Activated T-cell treated with anti-CD3 and anti-CD28 coated beads, Interleukin-2, amount 50 U/mL, for 48 hours (primary cell): ENCODE measurements around the gene RFX5.
"Not testable (repeated sequence)": the region's sequence is repeated elsewhere in the genome, so short reads cannot be mapped to it uniquely, and the experiment has no call there.

Experiments used
- DNase-seq, 2 experiments: peaks; one replicate each; pipeline ENCODE4 v3.0.0-alpha.2; 2020

Gene RFX5

DNA sequence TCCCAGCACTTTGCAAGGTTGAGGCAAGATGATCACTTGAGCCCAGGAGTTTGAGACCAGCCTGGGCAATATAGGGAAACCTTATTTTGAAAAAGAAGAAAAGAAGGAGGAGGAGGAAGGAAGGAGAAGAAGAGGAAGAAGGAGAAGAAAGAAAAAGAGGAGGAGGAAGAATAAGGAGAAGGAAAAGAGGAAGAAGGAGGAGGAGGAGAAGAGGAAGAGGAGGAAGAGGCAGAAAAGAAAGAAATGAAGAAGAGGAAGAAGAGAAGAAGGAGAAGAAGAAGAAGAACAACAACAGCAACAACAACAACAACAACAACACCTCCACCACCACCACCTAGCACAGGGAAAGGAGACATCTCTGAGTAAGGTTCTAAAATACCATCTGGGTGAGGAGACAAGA is 14.8 kb upstream of the RFX5 start:
- DNase-seq = no peak

DNA sequence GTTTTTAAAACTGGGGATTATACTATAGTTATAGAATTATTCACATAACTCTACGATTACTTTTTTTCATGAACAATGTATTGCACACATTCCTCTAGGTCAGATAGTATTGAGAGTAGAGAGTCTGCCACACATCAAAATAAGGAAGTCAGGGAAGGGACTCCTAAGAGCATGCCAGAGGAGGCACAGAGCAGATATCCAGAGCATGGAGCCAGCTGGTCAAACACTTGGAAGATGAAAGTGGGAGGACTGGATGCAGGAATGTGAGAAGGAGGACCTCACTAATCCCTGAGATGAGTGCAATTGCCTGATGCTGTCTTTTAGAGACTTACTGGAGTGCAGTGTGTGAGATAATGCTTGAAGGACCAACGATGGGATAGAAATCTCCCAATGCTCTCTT is 9.6 kb upstream of the RFX5 start:
- DNase-seq = no peak

DNA sequence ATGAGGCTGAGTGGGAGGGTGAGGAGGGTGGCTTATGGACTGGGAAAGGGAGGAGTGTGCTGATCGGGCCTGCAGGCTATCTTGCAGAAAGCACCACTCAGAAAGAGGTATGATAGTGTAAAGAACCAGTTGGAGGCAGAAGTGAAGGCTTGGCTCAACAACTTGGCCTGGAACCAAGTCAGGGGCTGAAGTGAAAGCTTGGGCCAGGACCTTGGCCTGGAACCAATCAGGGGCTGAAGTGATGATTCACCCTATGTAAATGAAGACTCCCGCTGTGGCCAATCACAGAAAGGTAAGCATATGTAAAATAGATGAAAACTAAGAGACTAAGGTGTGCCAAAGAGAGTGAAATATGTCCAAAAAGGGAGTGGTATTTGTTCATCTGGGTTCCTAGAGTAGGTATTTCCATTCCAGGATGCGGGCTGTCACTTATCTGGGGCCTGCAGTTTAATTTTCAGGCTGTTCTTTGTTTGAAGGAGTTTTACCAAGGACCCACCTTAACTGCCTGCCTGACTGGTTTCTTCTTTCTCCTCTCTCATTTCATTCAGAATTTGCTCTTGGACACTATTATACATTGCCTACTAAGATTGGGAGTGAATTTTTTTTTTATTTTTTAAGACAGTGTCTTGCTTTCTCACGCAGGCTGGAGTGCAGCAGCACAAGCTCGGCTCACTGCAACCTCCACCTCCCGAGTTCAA is 5.1 kb upstream of the RFX5 start:
- no peak for DNase-seq

DNA sequence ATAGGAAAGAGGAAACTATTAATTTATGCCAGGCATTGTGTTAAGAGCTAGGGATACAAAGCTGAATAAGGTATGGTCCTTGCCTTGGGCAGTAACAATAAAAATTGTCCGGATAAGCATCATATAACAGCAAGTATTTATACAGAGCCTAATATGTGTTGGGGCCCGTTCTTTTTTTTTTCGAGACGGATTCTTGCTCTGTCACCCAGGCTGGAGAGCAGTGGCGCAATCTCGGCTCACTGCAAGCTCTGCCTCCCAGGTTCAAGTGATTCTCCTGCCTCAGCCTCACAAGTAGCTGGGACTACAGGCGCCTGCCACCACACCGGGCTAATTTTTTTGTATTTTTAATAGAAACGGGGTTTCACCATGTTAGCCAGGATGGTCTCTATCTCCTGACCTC is 3.3 kb upstream of the RFX5 start:
- not testable (repeated sequence) for DNase-seq

DNA sequence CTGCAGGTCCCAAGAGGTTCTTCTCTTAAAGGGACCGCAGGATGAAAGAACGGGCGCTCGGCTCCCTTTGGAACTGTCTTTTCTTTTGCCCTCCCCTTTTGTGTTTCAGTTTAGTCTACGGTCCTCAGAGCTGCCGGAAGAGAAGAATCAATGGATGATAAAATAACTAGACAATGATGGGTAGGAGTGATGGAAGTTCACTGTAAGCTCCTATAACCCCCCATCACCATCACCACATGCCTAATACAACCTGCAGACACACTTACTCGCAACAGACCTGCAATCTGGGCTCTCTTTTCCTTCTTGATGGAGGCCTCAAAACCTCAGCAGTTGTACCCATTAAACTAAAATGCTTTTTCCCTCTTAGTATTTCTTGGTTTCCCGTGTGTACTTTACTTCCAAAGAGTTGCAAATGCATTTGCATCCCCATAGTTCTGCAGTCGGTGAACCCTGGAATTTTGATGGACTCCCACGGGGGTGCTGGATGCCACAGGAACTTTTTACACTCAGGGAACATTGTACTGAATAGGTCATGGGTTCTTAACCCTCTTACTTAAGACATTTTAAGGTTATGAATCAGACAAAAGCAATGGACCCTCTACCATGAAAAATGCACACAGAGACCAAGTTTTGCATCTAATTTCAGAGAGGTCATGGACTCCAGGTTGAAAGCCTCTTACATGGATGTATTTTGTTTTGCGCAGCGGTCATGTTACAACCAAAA is 633 bp upstream of the RFX5 start:
- no peak for DNase-seq

DNA sequence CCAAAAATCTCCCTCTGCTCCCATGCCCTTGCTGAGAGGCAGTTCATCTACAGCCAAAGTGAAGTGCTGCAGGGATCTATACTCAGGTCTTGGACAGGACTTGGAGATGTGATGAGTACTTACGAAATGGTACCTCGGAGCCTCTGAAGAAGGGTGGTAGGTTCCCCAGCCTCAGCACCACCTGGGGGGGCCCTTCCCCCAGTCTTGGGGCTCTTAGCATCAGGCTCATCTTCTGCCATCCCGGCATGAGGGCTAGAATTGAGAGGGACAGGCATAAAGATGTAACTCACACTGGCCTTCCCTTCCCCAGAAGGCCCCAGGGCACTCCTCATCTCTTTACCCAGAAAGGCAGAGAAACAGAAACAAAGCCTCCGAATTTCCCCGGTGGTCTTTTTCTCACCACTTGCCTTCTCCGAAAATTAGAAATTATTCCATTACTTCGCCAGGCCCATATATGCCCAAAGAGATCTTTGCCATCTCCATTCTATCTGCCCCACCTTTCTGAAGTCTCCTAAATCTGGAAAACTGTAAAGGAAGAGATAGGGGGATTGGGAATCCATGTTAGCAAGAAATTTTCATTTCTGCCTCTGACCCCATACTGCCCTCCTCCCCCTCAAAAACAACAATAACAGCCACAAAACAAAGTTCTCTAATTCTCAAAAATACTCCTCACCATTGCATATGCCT is 827 bp downstream of the RFX5 start:
- DNase-seq = peak; percentile 30 to 39

DNA sequence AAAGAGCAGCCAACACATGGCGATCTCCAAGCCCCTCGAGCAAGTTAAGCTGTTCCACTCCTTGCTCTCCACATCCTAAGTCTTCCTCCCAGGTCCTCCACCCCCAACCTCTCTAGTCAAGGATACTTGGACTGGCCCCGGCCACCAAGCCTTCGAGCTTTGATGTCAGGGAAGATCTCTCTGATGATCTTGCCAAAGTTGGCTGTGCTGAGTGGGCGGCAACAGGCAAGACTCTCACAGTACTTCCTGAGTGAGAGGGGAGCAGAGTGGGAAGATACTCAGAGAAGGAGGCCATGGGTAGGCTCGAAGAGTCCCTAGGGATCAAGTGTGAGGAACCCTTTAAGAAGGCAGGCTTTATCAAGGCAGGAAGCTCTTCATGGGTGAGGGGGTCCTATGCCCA is 2.8 kb downstream of the RFX5 start:
- DNase-seq = no peak

DNA sequence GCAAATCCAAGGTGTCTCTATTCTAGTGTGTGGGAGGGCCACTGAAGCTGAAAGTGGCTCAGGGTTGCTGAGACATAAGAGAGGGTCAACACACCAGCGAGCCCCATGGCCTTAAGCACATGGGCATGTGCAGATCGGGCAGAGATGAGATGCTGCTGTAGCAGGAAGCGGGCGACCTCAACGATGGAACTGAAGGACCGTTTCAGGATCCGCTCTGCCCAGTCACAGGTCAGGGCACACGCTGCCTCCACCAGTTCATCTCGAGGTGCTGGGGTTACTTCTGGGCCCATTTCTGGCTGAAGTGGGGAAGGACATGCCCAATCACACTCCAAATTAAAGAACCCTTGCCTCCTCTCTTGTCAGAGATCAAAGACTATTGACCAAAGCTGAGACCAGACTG is 3.5 kb downstream of the RFX5 start:
- no peak for DNase-seq

DNA sequence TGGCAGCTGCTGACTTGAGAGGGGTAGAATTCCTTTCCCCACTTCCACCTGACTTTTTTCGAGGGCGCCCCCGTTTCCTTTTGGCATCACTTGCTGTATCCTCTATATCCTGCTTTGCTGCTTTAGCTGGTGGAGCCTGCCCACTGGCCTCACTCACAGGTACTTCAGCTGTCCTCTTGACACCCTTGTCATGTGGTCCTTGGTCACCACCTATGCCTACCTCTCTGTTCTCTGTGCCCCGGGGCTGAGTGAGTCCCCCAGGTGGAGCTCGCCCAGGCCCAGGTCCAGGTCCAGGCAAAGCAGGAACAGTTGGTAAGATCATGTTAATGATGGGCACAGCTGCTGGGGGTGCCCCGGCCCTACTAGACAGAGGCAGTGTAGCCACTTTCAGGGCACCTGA is 4.5 kb downstream of the RFX5 start:
- no peak for DNase-seq

DNA sequence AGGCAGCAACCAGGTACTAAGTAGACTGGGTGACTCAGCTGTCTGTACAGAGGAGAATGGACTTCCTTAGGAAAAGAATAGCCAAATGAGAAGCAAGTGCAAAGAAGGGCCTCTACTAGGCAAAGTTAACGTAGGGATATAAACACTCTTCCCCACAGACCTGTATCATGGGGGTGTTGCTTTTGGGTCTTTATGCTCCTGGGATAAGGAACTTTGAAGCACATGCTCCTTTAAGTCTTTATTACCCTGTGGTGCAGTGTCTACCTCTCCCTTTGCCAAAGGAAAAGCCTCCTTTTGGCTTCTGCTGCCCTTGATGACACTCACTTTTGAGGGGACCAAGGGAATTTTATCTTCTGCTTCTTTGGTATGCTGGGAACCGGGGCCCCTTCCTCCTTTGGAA is 5.0 kb downstream of the RFX5 start:
- DNase-seq = no peak

DNA sequence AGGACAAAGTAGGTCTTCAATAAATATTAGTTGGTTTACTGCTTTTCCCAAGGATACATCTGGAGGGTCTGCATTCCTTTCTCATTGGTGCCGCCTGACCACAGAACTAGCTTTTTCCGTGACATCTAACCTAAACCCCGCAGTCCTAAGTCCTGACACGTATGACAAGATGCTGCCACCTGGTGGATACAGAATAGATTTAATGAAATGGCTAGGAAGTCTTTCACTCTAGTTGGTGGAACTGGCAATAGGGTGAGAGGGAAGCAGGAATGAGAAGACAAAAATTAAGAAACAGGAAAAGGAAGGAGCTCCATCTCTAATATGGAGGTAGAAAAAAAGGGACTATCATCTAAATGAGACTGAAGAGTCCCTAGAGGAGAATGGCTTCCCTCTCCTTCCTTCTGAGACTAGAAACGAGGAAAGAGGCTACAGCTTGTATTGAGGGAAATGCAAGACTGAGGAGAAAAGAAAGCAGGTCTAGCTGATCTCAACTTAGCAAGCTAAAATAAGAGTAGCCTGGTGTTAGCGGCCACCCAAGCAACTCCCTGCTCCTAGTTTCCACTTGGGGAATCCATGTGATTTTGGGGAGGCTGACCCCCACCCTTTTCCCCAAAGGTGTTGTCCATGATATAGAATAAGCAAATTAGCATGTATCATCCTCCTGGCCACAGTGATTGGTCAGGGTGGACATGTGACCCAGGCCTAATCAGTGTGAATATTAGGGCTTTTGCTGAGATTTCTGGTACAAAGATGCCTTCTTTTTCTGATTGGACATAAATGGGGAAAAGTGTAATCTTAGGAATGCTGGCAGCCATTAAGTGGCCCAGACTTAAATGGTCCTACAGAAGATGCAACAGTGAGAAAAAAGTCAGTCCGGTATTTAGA is 5.9 kb downstream of the RFX5 start:
- DNase-seq = peak; percentile 38 to 44

DNA sequence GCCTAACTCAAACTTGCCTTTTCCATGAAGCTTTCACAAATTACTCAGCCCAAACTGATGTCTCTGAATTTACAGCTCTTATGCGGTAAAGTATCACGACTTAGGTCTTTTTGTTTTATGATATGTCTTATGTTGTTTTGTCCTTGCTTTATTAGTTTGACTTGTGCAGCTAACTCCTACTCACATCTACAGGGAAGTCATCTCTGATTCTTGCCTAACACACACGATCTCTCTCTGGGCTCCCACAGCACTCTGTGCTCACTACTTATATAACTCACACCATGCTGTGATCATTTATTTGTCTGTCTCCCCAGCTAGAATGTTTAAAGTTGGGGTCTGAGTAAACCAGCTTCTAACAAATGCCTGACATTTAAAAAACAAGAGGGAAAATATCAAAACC is 10.5 kb downstream of the RFX5 start:
- DNase-seq = no peak

DNA sequence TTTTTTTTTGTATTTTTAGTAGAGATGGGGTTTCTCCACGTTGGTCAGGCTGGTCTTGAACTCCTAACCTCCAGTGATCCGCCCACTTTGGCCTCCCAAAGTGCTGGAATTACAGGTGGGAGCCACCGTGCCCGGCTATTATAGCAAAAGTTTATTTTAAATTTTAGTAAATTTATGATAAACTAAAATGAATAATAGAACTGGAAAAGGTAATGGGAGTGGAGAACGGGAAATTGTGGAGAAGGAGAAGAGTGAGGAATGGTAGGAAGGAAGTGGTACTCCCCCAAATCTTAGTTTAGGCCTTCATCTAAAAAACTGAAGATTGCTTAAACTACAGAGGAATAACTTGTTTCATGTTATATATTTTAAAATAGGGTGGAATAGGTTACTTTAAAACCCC is 12.2 kb downstream of the RFX5 start:
- DNase-seq = no peak

DNA sequence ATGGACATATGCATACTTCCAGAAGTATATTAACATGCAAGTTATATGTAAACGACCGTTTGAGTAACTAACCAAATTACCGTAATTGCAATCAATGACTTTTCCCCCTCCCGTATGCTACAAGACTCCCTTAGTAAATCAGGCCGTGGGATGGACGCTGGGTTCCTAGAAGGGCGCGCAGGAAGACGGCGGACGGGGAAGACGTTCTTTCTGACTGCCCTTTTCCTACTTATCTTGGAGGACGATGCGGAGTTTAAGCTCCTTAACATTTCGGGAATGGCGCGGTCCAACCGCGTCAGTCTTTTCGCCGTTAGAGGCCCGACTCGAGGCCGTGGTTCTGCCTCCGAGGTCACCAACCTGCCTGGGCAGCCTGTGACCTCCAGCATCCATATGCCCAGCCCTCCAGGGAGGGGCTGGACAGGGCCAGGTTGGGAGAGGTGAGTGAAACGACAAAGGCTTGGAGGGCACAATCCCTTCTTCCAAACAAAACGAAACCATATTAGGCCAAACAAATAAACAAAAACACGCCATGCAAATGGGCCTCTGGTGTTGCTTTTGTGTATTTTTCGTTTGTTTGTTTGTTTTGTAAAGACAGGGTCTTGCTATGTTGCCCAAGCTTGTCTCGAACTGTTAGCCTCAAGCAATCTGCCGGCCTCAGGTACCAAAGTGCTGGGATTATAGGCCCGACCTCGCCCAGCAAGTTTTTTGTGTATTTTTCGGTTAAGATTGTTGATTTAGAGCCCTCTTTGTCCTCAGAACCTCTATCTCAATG is 19.0 kb downstream of the RFX5 start:
- DNase-seq = no peak

DNA sequence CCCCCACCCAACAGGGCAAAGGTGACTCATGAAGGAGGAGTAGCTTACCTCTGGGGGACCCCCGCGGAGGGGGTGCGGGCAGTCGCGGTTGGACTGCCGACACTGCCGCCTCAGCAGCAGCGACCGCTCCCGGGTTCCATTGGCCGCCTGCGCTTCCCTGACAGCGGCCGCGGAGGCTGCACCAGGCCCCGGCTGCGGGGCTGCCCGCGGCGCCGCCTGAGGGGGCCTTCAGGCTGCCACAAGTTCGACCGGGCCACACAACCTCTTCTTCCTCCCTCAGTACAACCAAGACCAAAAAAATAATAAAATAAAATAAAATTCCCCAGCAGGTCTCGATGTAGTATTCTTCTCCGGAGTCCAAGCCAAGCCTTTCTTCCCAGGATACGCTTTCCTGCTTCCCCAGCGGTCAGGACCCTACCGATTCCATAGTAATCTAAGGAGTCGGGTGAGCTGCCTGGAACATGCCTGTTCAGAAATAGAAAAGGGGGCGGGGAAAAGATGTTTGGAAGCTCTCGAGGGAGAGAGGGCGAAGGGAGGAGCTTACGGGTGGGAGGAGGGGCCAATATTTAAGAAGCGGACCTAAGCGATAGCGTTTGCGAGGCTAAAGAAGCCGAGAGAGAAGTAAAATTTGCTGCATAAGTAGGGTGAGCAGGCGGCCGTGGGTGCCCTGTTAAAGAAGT is 19.7 kb downstream of the RFX5 start, which contains the start of gene PI4KB:
PI4KB (minus strand) TSS at position 194 of the 680 bp plus-strand sequence. CDS start 10,935 bp downstream, outside the sequence.
- DNase-seq = peak; percentile 88 to 91

DNA sequence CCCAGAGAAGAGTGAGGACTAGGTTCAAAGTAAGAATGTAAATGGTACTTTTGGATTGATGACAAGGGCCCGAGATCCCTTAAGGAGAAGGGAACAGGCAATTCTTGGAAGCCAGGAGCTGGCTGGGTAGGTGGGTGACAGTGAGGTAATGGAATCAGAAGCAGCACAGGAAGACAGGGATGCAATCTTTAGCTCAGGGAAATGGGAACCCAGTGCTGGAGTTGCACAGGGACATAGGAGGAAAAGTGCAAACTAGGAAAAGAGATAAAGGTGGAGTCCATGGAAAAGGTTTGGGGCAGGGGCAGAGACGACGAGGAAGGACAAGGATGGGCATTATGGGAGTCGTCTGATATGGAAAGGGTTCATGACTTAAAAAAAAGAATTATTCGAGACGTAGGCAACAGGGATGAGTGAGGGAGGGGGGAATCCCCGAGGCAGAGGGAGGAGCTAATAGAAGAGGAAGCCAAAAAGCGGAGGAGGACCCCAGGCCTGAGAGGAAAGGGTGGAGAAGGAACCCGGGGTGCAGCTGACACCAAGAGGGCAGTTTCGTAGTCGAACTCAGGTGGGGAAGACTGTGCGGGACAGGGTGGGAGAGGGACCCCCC is 20.3 kb downstream of the RFX5 start:
- peak; percentile 68 to 75 for DNase-seq

DNA sequence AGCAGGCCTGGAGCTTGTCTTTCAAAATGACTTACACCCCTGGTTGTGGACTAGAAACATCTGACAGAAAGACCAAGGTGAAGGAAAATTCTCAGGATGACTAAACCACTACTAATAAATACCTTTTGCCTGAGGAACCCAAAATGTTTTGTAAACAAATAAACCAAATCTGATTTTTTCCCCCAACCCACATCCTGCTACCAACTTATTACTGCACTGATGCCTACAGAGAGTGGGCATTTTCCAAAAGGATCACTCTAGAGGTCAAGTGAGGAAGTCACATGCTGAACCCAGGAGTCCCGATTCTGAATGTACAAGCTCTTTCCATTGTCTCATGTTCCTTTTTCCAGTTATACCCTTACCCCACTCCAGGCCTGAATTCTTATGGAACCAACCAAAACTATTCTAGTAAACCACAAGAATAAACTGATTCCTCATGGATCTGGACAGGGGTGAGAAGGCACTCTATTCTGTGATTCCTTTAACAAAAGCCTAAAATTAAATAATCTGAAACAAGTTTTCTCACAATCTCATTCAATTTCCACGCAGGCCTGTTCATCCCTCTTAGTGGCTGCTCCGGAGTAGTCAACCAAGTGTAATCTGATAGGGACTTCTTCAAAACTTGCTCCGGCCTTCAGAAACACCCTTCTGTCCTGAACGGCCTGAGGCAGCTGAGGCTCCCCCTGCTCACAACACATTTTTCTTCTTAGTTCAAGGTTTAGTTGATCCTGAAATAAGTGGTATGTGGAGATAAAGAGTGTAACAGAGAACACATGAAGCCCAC is 21.2 kb downstream of the RFX5 start:
- no peak for DNase-seq

DNA sequence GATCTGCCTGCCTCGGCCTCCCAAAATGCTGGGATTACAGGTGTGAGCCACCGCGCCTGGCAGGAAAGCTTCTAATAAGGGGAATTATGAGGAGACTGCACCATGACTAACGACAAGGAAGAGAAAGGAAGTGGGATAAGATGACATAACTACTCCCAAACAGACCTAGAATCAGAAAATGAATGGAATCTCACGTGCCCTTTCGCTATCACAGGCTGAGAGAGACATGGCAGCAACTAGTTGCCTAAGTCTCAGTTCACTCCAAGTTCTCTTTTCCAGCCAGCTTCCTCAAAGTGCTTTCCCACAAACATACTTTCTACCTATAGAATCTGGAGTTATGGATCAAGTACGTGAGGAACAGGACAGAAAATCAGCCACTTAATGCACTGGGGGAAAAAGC is 21.8 kb downstream of the RFX5 start:
- DNase-seq = no peak

DNA sequence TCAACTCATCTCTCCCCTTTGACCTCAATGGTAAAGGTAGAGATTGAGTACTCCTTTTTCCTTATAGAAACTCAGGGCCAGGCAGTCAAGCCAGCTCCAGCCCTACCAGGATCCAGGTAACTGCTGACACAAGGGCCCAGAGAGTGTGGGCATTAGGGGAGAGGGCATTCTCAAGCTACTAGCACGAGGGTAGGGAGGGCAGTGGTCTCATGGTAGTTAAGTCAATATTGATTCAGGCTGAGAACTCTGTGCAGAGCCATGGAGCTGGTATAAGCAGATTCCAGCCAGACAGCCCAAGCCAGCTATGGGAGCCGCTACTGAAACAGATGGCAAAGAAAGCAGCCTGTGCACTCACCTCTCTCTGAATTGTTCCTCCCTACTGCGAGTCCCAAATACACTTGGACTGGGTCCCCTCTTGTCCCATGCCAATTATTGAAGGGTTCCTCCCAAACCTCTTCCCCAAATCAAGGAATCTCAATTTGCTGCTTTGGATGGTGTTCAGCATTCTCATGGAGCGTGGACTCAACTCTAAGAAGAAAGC is 22.6 kb downstream of the RFX5 start:
- DNase-seq = no peak

DNA sequence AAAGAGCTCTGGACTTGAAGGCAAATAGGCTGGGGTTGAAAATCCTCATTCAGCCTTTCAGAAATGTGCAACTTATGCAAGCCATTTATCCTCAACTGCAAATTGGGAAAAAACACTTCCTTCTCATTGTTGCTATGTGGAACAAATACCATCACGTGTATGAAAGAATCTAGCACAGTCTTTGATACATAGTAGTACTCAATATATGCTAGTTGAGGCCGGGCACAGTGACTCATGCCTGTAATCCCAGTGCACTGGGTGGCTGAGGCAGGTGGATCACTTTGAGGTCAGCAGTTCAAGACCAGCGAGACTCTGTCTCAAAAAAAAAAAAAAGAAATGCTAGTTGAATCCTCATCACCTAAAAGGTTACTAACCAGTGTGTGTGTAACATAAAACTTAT is 28.1 kb downstream of the RFX5 start:
- DNase-seq = no peak
